NOMO-1 treated with DMSO at 0.1 percent for 48 hours (cell line): Measurements from ENCODE around the gene ATP13A5.

Source experiments
- DNase-seq: peaks from one replicate; lab custom pipeline; 2025; ENCODE audit not compliant: unreplicated experiment; lab: John Stamatoyannopoulos, UW

Gene ATP13A5

DNA sequence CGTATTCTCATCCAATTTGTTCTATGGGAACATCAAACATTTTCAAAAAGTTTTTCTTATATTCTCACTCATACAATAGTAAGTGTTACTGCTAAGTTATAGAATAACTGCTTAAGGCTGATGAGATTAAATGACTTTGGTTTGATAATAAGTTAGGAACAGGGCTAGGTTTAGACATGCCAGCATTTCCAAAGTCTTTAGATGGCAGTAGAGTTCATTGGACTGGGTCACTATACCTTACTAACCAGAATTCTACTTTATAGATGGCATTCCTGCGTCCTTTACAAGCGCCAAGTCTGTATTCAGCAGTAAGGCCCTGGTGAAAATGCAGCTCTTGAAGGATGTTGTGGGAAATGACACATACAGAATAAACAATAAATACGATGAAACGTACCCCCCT lies 115.8 kb downstream of the ATP13A5 start:
- no peak for DNase-seq

- DNase-seq: no peak
Observed at GRCh38 chr3:193261970-193262369, 116.6 kb downstream of the ATP13A5 start.

GRCh38 chr3:193253986-193254660 lies 124.4 kb downstream of the ATP13A5 start:
- no peak for DNase-seq

- DNase-seq: no peak
Observed at GRCh38 chr3:193250492-193250891, 128.1 kb downstream of the ATP13A5 start.

DNA sequence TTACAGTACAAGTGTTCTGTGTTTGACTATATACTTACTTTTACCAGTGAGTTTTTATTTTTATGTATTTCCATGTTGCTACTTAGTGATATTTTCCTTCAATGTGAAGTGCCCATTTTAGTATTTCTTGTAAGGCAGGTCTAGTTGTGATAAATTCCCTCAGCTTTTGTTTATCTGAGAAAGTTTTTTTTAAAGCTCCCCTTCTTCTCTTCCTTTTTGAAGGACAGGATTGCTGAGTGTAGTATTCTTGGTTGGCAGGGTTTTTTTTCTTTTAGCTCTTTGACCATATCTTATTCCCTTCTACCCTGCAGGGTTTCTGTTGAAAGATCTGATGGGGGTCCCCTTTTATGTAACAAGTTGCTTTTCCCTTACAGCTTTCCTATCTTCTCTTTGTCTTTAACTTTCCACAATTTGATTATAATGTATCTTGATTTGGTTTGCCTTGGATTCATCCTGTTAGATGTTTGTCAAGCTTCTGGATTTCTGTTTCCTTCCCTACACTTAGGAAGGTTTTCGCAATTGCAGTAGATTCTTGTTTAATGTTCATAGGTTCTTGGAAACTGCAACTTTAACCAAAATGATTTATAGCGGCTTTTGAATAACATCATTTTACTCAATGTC lies 129.6 kb downstream of the ATP13A5 start:
- no peak for DNase-seq

DNA sequence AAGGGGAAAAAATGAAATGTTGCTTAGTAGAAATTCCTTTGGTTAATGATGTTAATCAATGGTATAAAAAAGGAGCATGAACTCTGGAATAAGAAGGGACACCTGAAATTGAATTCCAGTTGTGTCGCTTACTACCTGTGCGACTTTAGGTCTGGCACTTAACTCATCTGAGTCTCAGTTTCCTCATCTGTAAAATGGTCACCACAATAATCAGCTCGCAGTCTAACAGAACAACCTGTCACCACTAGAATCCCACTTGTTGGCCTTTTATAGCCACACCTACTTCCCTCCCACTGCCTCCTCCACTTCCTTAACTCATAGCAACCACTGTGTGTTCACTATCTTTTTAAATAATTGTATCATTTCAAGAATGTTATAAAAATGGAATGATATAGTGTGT lies 135.0 kb downstream of the ATP13A5 start:
- no peak for DNase-seq

- DNase-seq: no peak
Observed at GRCh38 chr3:193241716-193242115, 136.8 kb downstream of the ATP13A5 start.

DNA sequence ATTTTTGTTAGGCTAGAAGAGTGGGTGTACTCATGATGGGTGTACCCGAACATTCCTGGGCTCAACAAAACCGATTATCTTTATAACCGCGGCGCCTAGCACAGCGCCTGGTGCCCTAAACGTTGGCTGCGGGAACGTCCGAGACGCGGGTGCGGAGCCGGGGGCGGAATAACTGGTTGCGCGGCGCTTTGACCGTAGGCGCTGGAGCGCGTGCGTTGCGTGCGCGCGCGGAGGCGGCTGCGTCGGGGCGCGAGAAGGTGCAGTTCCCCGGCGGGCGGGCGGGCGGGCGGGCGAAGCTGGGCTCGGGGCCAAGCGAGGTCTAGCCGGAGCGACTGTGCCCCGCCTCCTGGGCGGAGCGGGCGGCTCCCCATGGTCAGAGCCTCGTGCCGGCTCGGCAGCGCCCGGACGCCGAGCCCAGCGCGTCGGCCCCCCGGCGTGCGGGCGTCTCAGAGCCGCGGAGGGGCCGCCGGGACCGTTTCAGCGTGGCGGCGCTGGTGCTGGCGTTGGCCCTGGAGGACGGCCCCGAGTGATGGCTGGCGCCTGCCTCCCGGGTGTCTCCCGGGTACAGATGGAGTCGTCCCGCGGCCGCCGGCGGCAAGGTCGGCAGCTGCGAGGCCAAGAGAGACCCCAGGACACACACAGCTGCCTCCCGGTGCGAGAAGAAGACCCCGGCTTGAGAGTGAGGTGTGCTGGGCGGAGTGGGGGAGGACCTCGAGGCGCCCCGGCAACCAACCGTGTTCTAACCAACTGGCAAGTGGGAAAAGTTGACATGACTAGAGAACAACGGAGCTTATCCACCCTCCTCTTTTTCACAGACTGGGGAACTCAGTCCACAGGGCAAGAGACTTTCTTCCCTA lies 137.5 kb downstream of the ATP13A5 start, which contains the start of gene PLAAT1:
TSS of gene PLAAT1 (plus strand) at position 373 of the 857 bp plus-strand sequence. CDS start 14,429 bp downstream, outside the sequence.
- peak; percentile 84 for DNase-seq

DNA sequence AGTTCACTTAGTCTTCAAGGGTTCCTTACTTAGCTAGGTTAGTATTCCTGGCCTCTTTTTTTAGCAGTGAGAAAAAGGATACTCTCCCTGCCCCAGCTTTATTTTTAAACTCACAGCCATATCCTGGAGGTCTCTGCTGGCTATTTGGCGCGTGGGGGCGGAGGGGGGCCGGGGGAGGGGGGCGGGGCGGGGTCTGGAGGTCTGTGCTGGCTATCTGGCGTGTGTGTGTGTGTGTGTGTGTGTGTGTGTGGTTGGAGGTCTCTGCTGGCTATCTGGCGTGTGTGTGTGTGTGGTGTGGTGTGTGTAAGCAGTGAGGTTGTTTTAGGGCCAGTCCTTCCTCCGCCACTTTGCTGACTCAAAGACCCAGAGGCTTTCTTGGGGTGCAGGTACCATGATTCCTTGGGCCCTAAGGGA lies 138.1 kb downstream of the ATP13A5 start:
- no peak for DNase-seq

DNA sequence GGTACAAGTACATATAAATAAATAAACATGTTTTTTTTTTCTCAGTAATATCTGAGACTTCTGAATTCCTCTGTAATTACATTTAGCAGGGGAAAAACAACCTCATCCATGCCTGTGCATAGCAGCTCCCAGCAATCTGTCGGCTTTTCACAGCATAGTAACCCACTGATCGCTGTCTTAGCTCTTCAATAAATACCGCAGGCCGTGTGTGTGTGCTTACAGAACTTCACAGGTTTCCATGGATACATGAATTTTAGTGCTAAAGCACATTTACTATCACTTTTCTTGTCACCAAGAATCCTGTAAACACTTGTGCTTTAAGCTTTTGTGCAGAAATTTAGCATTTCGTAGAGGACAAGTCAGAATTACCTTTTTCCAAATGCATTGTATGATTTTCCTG lies 141.5 kb downstream of the ATP13A5 start:
- DNase-seq: no peak

GRCh38 chr3:193236599-193236998 lies 142.0 kb downstream of the ATP13A5 start:
- no peak for DNase-seq

DNA sequence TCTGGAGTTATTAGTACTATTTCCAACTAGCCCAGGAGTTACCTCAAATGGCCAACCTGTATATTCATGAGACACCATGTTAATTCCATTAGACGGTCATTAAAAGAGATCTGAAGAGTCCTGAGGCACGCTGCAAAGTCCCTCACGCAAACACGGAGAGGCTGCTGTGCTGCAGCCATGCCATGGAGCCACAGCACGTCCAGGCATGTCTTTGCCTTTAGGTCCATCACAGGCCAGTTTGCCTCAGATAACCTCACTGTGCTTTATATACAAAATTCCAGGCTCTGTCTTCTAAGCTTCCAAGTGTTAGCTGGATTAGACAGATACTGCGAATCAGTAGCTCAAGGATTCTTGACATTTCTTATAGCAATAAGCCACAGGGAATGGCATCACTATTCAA lies 147.4 kb downstream of the ATP13A5 start:
- no peak for DNase-seq

DNA sequence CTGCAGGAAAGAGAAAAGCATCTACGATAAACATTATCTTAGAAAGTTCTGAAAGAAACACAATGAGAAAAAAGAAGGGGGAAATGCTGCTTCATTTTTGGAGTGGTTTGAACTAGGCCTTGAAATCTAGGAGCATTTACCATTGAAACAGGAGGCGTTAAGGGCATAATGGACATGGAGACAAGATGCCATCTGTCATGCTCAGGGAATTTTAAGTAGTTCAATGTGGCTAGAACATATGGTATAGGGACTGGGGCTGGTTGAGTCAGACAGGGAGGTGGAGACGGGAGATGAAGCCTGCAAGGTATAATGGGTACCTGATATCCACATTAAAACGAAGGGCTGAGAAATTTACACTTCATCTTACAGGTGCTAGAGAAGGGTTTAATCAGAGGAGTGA lies 147.9 kb downstream of the ATP13A5 start:
- no peak for DNase-seq

GRCh38 chr3:193229851-193230420 lies 148.6 kb downstream of the ATP13A5 start:
- DNase-seq: no peak

DNA sequence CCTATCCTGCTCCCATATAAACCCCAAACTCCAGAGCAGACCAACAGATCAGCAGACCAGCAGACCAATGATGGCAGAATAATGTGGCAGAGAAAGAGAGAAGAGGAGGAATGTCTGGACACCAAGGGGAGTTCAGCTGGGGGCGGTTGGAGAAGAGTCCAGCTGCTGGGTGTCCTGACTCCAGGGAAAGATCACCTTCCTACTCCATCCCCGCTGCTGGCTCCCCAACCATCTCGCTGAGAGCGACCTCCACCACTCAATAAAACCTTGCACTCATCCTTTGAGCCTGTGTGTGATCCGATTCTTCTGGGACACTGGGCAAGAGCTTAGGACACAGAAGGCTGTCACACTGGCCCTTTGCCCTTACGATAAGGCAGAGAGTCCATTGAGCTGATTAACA lies 150.3 kb downstream of the ATP13A5 start:
- no peak for DNase-seq

GRCh38 chr3:193225302-193226125 lies 153.0 kb downstream of the ATP13A5 start:
- no peak for DNase-seq
